Kidney (tissue), 14 donors: Measurements from ENCODE around the gene GALNT17. TPM values are rescaled to one million over a fixed set of nuclear protein-coding genes. Genes with fewer than 3 reads are reported as not detected.
A peak's percentile ranks its signal among the peaks of the same experiment; 100 is the strongest.

Experiments used
- DNase-seq, 5 donors: peaks; one replicate each; pipeline ENCODE4 v3.0.0-alpha.2; 2013 to 2020
- FAIRE-seq: peaks from 2 replicates; lab custom pipeline; 2012; peaks lifted over from hg19 to GRCh38; lab: Jason Lieb, UNC
- H3K27ac ChIP-seq, 2 donors: one replicate each; pipeline ENCODE4 v1.7.0; 2013; ENCODE audit warnings: low read depth in 2 of 2, low read length in 2 of 2, inconsistent platforms in 1 of 2
- H3K27me3 ChIP-seq: one replicate; pipeline ENCODE4 v1.7.1; 2013; ENCODE audit warnings: low read length, inconsistent platforms; ENCODE audit not compliant: control insufficient read depth, insufficient read depth
- H3K36me3 ChIP-seq, 3 donors: one replicate each; pipeline versions ENCODE4 v1.7.0 to v1.7.1; 2013; ENCODE audit warnings: low read length in 3 of 3, control low read depth in 1 of 3, inconsistent platforms in 1 of 3; ENCODE audit not compliant: insufficient read depth in 3 of 3, control insufficient read depth in 2 of 3
- H3K4me1 ChIP-seq, 3 donors: one replicate each; pipeline versions ENCODE4 v1.7.0 to v1.7.1; 2013; ENCODE audit warnings: low read length in 3 of 3, inconsistent platforms in 1 of 3, low read depth in 1 of 3; ENCODE audit not compliant: control insufficient read depth in 2 of 3, insufficient read depth in 2 of 3
- H3K4me3 ChIP-seq, 3 donors: one replicate each; pipeline versions ENCODE4 v1.7.0 to v1.8.1; 2013; ENCODE audit warnings: low read length in 3 of 3, control low read depth in 1 of 3, inconsistent platforms in 1 of 3
- H3K9ac ChIP-seq, 3 donors: one replicate each; pipeline versions ENCODE4 v1.7.0 to v1.7.1; 2013; ENCODE audit warnings: low read length in 3 of 3, control low read depth in 1 of 3, inconsistent platforms in 1 of 3
- H3K9me3 ChIP-seq, 3 donors: one replicate each; pipeline versions ENCODE4 v1.7.0 to v1.7.1; 2013; ENCODE audit warnings: low read length in 3 of 3, control low read depth in 1 of 3, inconsistent platforms in 1 of 3; ENCODE audit not compliant: control insufficient read depth in 2 of 3, insufficient read depth in 1 of 3
- CTCF ChIP-seq: IDR thresholded peaks from 3 replicates; pipeline ENCODE4 v1.5.1; 2012; ENCODE audit warnings: mild to moderate bottlenecking, moderate library complexity, borderline replicate concordance; ENCODE audit not compliant: insufficient read depth; ENCODE audit errors: extremely low read depth
- intact Hi-C: fragments of 100-400 bp; cut with DNase I; formaldehyde crosslinking; loops from one replicate; pipeline ENCODE4 v1.11.1; 2022
- polyA plus RNA-seq: library from polyadenylated mRNA; stranded (reverse); fragments of 350-450 nt; fragmentation: Illumina TruSeq; extraction: RNeasy Lipid Tissue Mini Kit (QIAGEN cat#74804); gene quantifications from one replicate; pipeline ENCODE4 v1.2.3, GENCODE V29; 2014; ENCODE audit warnings: low read depth, low replicate concordance; ENCODE audit not compliant: insufficient read depth
- total RNA-seq: library from RNA; stranded (reverse); fragmentation: NEBNext Ultra II Directional; extraction: Animal tissue kit (Norgen Biotek cat#: 25700); gene quantifications from one replicate; pipeline ENCODE4 v1.2.1, GENCODE V29; 2021
- donor health status: control.
- donor health status: control.
- donor health status: control.
- donor health status: control.
- donor health status: control.
- donor health status: DM: yes; HTN: yes; CAD: no.
- donor health status: Normal renal cell carcinoma (clear cell type).

Gene GALNT17
- total and polyA plus RNA-seq, 2 donors from 2014 or later = 2.4 to 5.5 TPM

- TF ChIP-seq CTCF = no peak
- no peak for DNase-seq
- FAIRE-seq = no peak
- intact Hi-C loops = no loop called here
- Histone ChIP-seq H3K36me3 (no peaks in the 10 kb centered on the region), H3K27me3 (no peaks in the 10 kb centered on the region), H3K9ac (no peak overlapping the region), H3K9me3 (peaks cover 0 to 6% (median 3%) of the 10 kb centered on the region in 3 donors), H3K4me1 (no peaks in the 10 kb centered on the region), H3K4me3 (no peak overlapping the region), H3K27ac (no peak overlapping the region)
These were observed 386.9 kb downstream of the GALNT17 start for GRCh38 chr7:71518880-71519279.

GRCh38 chr7:71521506-71521905, 389.6 kb downstream of the GALNT17 start:
- H3K4me3 ChIP-seq = no peak overlapping the region
- H3K27me3 ChIP-seq = no peaks in the 10 kb centered on the region
- H3K4me1 ChIP-seq = no peaks in the 10 kb centered on the region
- no peaks in the 10 kb centered on the region for H3K36me3 ChIP-seq
- H3K9ac ChIP-seq = no peak overlapping the region
- TF ChIP-seq CTCF = no peak
- DNase-seq (peak in 1 of 5 donors; percentile 74), FAIRE-seq (no peak)
- intact Hi-C loops = no loop called here
- no peak overlapping the region for H3K27ac ChIP-seq
- H3K9me3 ChIP-seq = peaks cover 0 to 6% (median 0%) of the 10 kb centered on the region in 3 donors

- FAIRE-seq = no peak
- Histone ChIP-seq H3K9me3 (no peaks in the 10 kb centered on the region), H3K4me3 (no peak overlapping the region), H3K27ac (no peak overlapping the region), H3K4me1 (no peaks in the 10 kb centered on the region), H3K36me3 (no peaks in the 10 kb centered on the region), H3K27me3 (no peaks in the 10 kb centered on the region), H3K9ac (no peak overlapping the region)
- intact Hi-C loops = no loop called here
- no peak for TF ChIP-seq CTCF
- no peak for DNase-seq
These were observed 394.2 kb downstream of the GALNT17 start for GRCh38 chr7:71526106-71526505.

GRCh38 chr7:71527213-71527612, 395.3 kb downstream of the GALNT17 start:
- H3K27ac ChIP-seq = no peak overlapping the region
- H3K9ac ChIP-seq = no peak overlapping the region
- intact Hi-C loops = no loop called here
- no peaks in the 10 kb centered on the region for H3K36me3 ChIP-seq
- no peak for FAIRE-seq
- H3K27me3 ChIP-seq = no peaks in the 10 kb centered on the region
- TF ChIP-seq CTCF = no peak
- no peak for DNase-seq
- H3K4me1 ChIP-seq = no peaks in the 10 kb centered on the region
- H3K4me3 ChIP-seq = no peak overlapping the region
- no peaks in the 10 kb centered on the region for H3K9me3 ChIP-seq
